Smooth muscle cell (in vitro differentiated cells): ENCODE data around the gene UBXN10. TPM values are rescaled to one million over a fixed set of nuclear protein-coding genes. Genes with fewer than 3 reads are reported as not detected.

Experiments used
- DNase-seq: peaks from one replicate; lab custom pipeline; 2025; ENCODE audit not compliant: unreplicated experiment; lab: John Stamatoyannopoulos, UW
- H2AFZ ChIP-seq: fragments of 200-600 bp; sonication (generic); 2 replicates; pipeline ENCODE4 v1.6.0; 2016; ENCODE audit warnings: antibody characterized with exemption, low read depth, mild to moderate bottlenecking
- H3F3A ChIP-seq: fragments of 200-600 bp; sonication (generic); 2 replicates; pipeline ENCODE4 v1.6.0; 2017; ENCODE audit warnings: antibody characterized with exemption, low read depth
- H3K27ac ChIP-seq: fragments of 200-600 bp; sonication (generic); 2 replicates; pipeline ENCODE4 v1.5.1; 2016; ENCODE audit warnings: low read depth, mild to moderate bottlenecking
- H3K27me3 ChIP-seq: fragments of 200-600 bp; sonication (generic); 2 replicates; pipeline ENCODE4 v1.6.1; 2016; ENCODE audit warnings: low read depth, mild to moderate bottlenecking
- H3K36me3 ChIP-seq: fragments of 200-600 bp; sonication (generic); 2 replicates; pipeline ENCODE4 v1.5.1; 2016; ENCODE audit warnings: low read depth
- H3K4me1 ChIP-seq: fragments of 200-600 bp; sonication (generic); 2 replicates; pipeline ENCODE4 v1.5.1; 2016; ENCODE audit warnings: low read depth
- H3K4me2 ChIP-seq: fragments of 200-600 bp; sonication (generic); 2 replicates; pipeline ENCODE4 v1.6.0; 2016; ENCODE audit warnings: mild to moderate bottlenecking
- H3K4me3 ChIP-seq: fragments of 200-600 bp; sonication (generic); 2 replicates; pipeline ENCODE4 v1.5.1; 2016; ENCODE audit warnings: mild to moderate bottlenecking
- H3K79me2 ChIP-seq: fragments of 200-600 bp; sonication (generic); 2 replicates; pipeline ENCODE4 v1.6.0; 2016; ENCODE audit warnings: low read depth, mild to moderate bottlenecking
- H3K9ac ChIP-seq: fragments of 200-600 bp; sonication (generic); 2 replicates; pipeline ENCODE4 v1.6.0; 2016; ENCODE audit warnings: low read depth
- H3K9me3 ChIP-seq: fragments of 200-600 bp; sonication (generic); replicated peaks from 2 replicates; pipeline ENCODE4 v1.5.1; 2016; ENCODE audit warnings: low read depth
- H4K20me1 ChIP-seq: fragments of 200-600 bp; sonication (generic); 2 replicates; pipeline ENCODE4 v1.6.0; 2016; ENCODE audit warnings: low read depth
- WGBS: methylation state at CpG from one replicate; pipeline ENCODE4 v1.1.7; 2016; ENCODE audit warnings: low lambda C conversion rate; 5-methylcytosine and 5-hydroxymethylcytosine counted together
- polyA plus RNA-seq: library from polyadenylated mRNA; unstranded; fragments of >200 nt; fragmentation: Nextera tagmentation; extraction: Ambion mirVana; gene quantifications from 2 replicates; pipeline ENCODE4 v1.2.1, GENCODE V29; 2016
- total RNA-seq: library from RNA; depleted of rRNA; stranded (reverse); fragments of >200 nt; gene quantifications from 2 replicates; pipeline ENCODE4 v1.2.3, GENCODE V29; 2014
- TF ChIP-seq, protein P1 (sequence below): fragments of 200-600 bp; sonication (generic); IDR thresholded peaks from 2 replicates; pipeline ENCODE4 v1.5.1; 2017; ENCODE audit warnings: borderline replicate concordance, mild to moderate bottlenecking, antibody characterized with exemption; ENCODE audit not compliant: insufficient read depth, poor library complexity, severe bottlenecking

The UBXN10 gene
- total and polyA plus RNA-seq, 2 experiments from 2014 or later = 0.36 to 0.49 TPM

DNA sequence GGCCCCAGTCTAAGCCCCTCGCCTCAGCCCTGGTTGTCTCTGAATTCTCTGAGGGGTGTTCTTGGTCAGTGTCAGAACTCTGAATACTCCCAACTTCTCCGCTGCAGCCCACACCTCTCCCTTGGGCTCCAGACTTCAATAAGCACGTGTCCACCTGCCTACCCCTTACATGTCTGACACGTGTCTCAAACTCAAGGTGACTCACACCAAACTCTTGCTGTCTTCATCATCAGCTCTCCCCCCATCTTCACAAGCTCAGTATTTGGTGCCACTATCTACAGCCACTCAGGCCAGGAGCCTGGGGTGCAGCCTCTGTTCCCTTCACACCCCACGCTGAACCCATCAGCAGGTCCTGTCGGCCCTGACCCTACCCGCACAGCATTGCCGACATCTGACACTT lies 18.8 kb upstream of the UBXN10 start:
- Histone ChIP-seq H3K27me3 (no peaks in the 10 kb centered on the region), H3K4me2 (no peak overlapping the region), H2AFZ (no peak overlapping the region), H3K36me3 (no peaks in the 10 kb centered on the region), H3K9ac (no peak overlapping the region), H3K9me3 (no peaks in the 10 kb centered on the region), H3K4me1 (no peaks in the 10 kb centered on the region), H4K20me1 (no peaks in the 10 kb centered on the region), H3F3A (no peaks in the 10 kb centered on the region), H3K27ac (no peak overlapping the region), H3K79me2 (no peaks in the 10 kb centered on the region), H3K4me3 (no peak overlapping the region)
- WGBS = 86% methylated on average over 8 of the region's 8 CpGs
- TF ChIP-seq, protein P1, sequence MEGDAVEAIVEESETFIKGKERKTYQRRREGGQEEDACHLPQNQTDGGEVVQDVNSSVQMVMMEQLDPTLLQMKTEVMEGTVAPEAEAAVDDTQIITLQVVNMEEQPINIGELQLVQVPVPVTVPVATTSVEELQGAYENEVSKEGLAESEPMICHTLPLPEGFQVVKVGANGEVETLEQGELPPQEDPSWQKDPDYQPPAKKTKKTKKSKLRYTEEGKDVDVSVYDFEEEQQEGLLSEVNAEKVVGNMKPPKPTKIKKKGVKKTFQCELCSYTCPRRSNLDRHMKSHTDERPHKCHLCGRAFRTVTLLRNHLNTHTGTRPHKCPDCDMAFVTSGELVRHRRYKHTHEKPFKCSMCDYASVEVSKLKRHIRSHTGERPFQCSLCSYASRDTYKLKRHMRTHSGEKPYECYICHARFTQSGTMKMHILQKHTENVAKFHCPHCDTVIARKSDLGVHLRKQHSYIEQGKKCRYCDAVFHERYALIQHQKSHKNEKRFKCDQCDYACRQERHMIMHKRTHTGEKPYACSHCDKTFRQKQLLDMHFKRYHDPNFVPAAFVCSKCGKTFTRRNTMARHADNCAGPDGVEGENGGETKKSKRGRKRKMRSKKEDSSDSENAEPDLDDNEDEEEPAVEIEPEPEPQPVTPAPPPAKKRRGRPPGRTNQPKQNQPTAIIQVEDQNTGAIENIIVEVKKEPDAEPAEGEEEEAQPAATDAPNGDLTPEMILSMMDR = no peak
- DNase-seq = no peak

DNA sequence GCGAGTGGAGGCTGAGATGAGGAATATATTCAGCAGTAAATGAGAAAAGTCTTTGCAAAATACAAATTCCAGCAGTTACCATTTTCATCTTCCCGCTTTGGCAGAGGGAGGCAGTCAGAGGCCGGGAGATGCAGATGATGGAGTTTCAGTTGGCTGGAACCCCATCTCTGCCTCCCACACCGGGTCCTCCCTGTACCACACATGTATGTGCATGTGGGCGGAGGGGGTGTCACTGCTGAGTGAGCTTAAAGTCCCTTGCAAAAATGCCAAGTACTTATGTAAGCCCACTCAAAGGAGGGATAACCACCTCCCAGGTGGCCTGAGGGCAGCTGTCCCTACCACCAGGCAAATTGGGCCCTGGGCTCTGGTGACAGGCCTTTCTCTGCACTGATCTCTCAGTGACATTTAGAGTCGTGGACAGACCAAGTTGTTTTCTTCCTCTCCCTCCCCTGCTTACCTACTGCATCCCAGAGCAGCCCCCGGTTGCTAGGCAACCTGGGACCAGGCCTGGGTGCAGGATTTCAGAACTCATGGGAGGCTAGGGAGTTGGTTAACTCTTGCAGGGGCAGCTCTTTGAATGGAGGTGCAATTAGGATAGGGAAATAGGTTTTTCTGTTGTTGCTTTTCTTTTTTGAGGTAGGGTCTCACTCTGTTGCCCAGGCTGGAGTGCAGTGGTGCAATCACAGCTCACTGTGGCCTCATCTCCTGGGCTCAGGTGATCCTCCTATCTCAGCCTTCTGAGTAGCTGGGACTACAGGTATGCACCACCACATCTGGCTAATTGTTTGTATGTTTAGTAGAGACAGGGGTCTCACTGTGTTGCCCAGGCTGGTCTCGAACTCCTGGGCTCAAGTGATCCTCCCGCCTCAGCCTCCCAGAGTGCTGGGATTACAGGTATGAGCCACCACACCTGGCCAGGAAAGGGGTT lies 17.1 kb upstream of the UBXN10 start:
- Histone ChIP-seq H3K4me3 (no peak overlapping the region), H3F3A (no peaks in the 10 kb centered on the region), H3K27ac (no peak overlapping the region), H3K36me3 (no peaks in the 10 kb centered on the region), H4K20me1 (no peaks in the 10 kb centered on the region), H3K4me1 (no peaks in the 10 kb centered on the region), H2AFZ (no peak overlapping the region), H3K27me3 (no peaks in the 10 kb centered on the region), H3K9me3 (no peaks in the 10 kb centered on the region), H3K4me2 (no peak overlapping the region), H3K9ac (no peak overlapping the region), H3K79me2 (no peaks in the 10 kb centered on the region)
- TF ChIP-seq, protein P1 = no peak
- 91% methylated on average over 9 of the region's 9 CpGs for WGBS
- no peak for DNase-seq

DNA sequence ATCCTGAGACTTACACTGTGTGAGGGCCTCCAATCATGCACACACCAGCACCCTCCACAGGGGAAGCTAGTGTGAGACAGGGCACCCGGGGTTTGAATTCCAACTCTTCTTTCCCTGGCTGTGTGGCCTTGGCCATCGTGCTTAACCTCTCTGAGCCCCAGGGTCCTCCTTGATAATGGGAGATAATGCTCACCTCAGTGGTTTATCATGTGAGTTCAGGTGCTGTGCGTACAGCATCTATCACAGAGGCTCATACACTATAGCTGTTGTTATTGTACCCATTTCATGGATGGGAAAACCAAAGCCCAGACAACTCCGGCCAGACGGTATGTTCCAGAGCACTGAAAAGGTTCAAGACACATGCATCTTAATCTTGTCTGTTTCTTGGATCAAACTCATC lies 16.0 kb upstream of the UBXN10 start:
- Histone ChIP-seq H3F3A (no peaks in the 10 kb centered on the region), H3K36me3 (no peaks in the 10 kb centered on the region), H3K27ac (no peak overlapping the region), H3K4me3 (no peak overlapping the region), H3K27me3 (no peaks in the 10 kb centered on the region), H3K9ac (no peak overlapping the region), H3K9me3 (no peaks in the 10 kb centered on the region), H3K4me2 (no peak overlapping the region), H2AFZ (no peak overlapping the region), H3K4me1 (no peaks in the 10 kb centered on the region), H3K79me2 (no peaks in the 10 kb centered on the region), H4K20me1 (no peaks in the 10 kb centered on the region)
- WGBS = 95% methylated on average over 5 of the region's 5 CpGs
- TF ChIP-seq, protein P1 = no peak
- no peak for DNase-seq
